Right cardiac atrium (tissue), 5 donors: ENCODE data around the gene TTLL5. TPM values are rescaled to one million over a fixed set of nuclear protein-coding genes. Genes with fewer than 3 reads are reported as not detected.

Source experiments
- ATAC-seq, 2 donors: fragments of 200-7000 bp; cut with Tn5 transposase; one replicate each; pipeline versions ENCODE4 v1.8.0 to v1.9.1; 2020; ENCODE audit warnings: moderate library complexity in 2 of 2, mild to moderate bottlenecking in 1 of 2
- DNase-seq, 3 donors: peaks; one replicate each; pipeline ENCODE4 v3.0.0-alpha.2; 2020
- H3K27ac ChIP-seq: one replicate; pipeline ENCODE4 v1.5.1; 2013; ENCODE audit warnings: mild to moderate bottlenecking, low read length, control low read depth, moderate library complexity
- H3K27me3 ChIP-seq: one replicate; pipeline ENCODE4 v1.6.1; 2013; ENCODE audit not compliant: control insufficient read depth, insufficient read depth
- H3K4me1 ChIP-seq: one replicate; pipeline ENCODE4 v1.6.1; 2013; ENCODE audit warnings: low read length; ENCODE audit not compliant: control insufficient read depth, insufficient read depth
- H3K4me3 ChIP-seq: one replicate; pipeline ENCODE4 v1.5.1; 2013; ENCODE audit warnings: low read length, control low read depth
- H3K9me3 ChIP-seq: one replicate; pipeline ENCODE4 v1.6.1; 2013; ENCODE audit warnings: low read length; ENCODE audit not compliant: control insufficient read depth
- WGBS: extraction: QIAGEN DNeasy Blood & Tissue Kit; methylation state at CpG from one replicate; pipeline ENCODE4 v1.1.7; 2013; 5-methylcytosine and 5-hydroxymethylcytosine counted together
- intact Hi-C, 4 donors: fragments of 100-400 bp; cut with DNase I; formaldehyde crosslinking; loops; one replicate each; pipeline versions ENCODE4 v1.11.0 to v1.14.0; 2022 to 2023
- polyA plus RNA-seq: library from polyadenylated mRNA; stranded (reverse); fragments of 200-250 nt; gene quantifications from one replicate; pipeline ENCODE4 v1.2.3, GENCODE V29; 2013
- total RNA-seq, 4 donors: library from RNA; stranded (reverse); fragmentation: NEBNext Ultra II Directional; extraction: Animal tissue kit (Norgen Biotek cat#: 25700); gene quantifications; one replicate each; pipeline ENCODE4 v1.2.1, GENCODE V29; 2021
- donor health status: healthy with polysubstance abuse.
- donor health status: DM: no; HTN: yes; CAD: no.
- donor health status: DM: no; HTN: no; CAD: no.
- donor health status: DM: no; HTN: yes; CAD: no; lungs with severe emphysema.
- donor health status: DM: yes; HTN: yes; CAD: no.

Gene TTLL5
- total and polyA plus RNA-seq, 5 donors, result 8.0 to 22.2 (median 20.0) TPM

- Histone ChIP-seq H3K9me3 (no peaks in the 10 kb centered on the region), H3K4me1 (no peaks in the 10 kb centered on the region), H3K27me3 (no peaks in the 10 kb centered on the region), H3K4me3 (no peak overlapping the region), H3K27ac (no peak overlapping the region)
- intact Hi-C loops, result loop anchor here in 1 of 4 donors (10.0 kb wide), 1 partner anchor 172 kb away; no protein-coding TSS in a partner anchor
- no peak for ATAC-seq
- 100% methylated on average over 1 of the region's 1 CpG for WGBS
- DNase-seq, result no peak
These were observed 141.4 kb downstream of the TTLL5 start for GRCh38 chr14:75802486-75802885.

GRCh38 chr14:75803765-75804164, 142.7 kb downstream of the TTLL5 start:
- intact Hi-C loops, result loop anchor here in 1 of 4 donors (10.0 kb wide), 1 partner anchor 171 kb away; no protein-coding TSS in a partner anchor
- peak in 2 of 3 donors; percentile 48 to 54 for DNase-seq
- Histone ChIP-seq H3K27me3 (no peaks in the 10 kb centered on the region), H3K9me3 (no peaks in the 10 kb centered on the region), H3K4me1 (no peaks in the 10 kb centered on the region), H3K4me3 (no peak overlapping the region), H3K27ac (no peak overlapping the region)
- WGBS, result 55% methylated on average over 5 of the region's 5 CpGs
- peak in 1 of 2 donors; percentile 40 for ATAC-seq

GRCh38 chr14:75804570-75805275, 143.7 kb downstream of the TTLL5 start:
- no peak for DNase-seq
- no peak overlapping the region for H3K4me3 ChIP-seq
- 35% methylated on average over 2 of the region's 2 CpGs for WGBS
- ATAC-seq, result peak; percentile 68 to 74
- no peaks in the 10 kb centered on the region for H3K4me1 ChIP-seq
- intact Hi-C loops, result loop anchor here in 1 of 4 donors (10.0 kb wide), 1 partner anchor 170 kb away; no protein-coding TSS in a partner anchor
- no peaks in the 10 kb centered on the region for H3K27me3 ChIP-seq
- H3K27ac ChIP-seq, result peak overlapping the region; percentile 49
- no peaks in the 10 kb centered on the region for H3K9me3 ChIP-seq

GRCh38 chr14:75805646-75806045, 144.6 kb downstream of the TTLL5 start:
- intact Hi-C loops, result loop anchor here in 1 of 4 donors (10.0 kb wide), 1 partner anchor 169 kb away; no protein-coding TSS in a partner anchor
- Histone ChIP-seq H3K4me3 (no peak overlapping the region), H3K9me3 (no peaks in the 10 kb centered on the region), H3K4me1 (no peaks in the 10 kb centered on the region), H3K27ac (peak overlapping the region; percentile 48), H3K27me3 (no peaks in the 10 kb centered on the region)
- ATAC-seq, result peak; percentile 49 to 50
- DNase-seq, result no peak

- ATAC-seq (peak; percentile 58 to 77), DNase-seq (no peak)
- intact Hi-C loops, result loop anchor here in 1 of 4 donors (10.0 kb wide), 1 partner anchor 168 kb away; no protein-coding TSS in a partner anchor
- H3K4me3 ChIP-seq, result no peak overlapping the region
- H3K9me3 ChIP-seq, result no peaks in the 10 kb centered on the region
- H3K27me3 ChIP-seq, result no peaks in the 10 kb centered on the region
- 49% methylated on average over 2 of the region's 2 CpGs for WGBS
- H3K4me1 ChIP-seq, result no peaks in the 10 kb centered on the region
- H3K27ac ChIP-seq, result peak overlapping the region; percentile 75
These were observed 145.3 kb downstream of the TTLL5 start for GRCh38 chr14:75806352-75806832.

GRCh38 chr14:75807667-75808360, 146.8 kb downstream of the TTLL5 start:
- ATAC-seq (no peak), DNase-seq (no peak)
- WGBS, result 89% methylated on average over 6 of the region's 6 CpGs
- no peaks in the 10 kb centered on the region for H3K27me3 ChIP-seq
- intact Hi-C loops, result loop anchor here in 1 of 4 donors (10.0 kb wide), 1 partner anchor 167 kb away; no protein-coding TSS in a partner anchor
- no peaks in the 10 kb centered on the region for H3K4me1 ChIP-seq
- no peak overlapping the region for H3K27ac ChIP-seq
- no peaks in the 10 kb centered on the region for H3K9me3 ChIP-seq
- H3K4me3 ChIP-seq, result no peak overlapping the region

GRCh38 chr14:75811136-75811829, 150.2 kb downstream of the TTLL5 start:
- intact Hi-C loops, result no loop called here
- H3K4me3 ChIP-seq, result no peak overlapping the region
- 72% methylated on average over 7 of the region's 7 CpGs for WGBS
- ATAC-seq (no peak), DNase-seq (no peak)
- no peaks in the 10 kb centered on the region for H3K9me3 ChIP-seq
- no peaks in the 10 kb centered on the region for H3K4me1 ChIP-seq
- H3K27ac ChIP-seq, result no peak overlapping the region
- no peaks in the 10 kb centered on the region for H3K27me3 ChIP-seq

- Histone ChIP-seq H3K4me3 (no peak overlapping the region), H3K27ac (no peak overlapping the region), H3K9me3 (no peaks in the 10 kb centered on the region), H3K4me1 (no peaks in the 10 kb centered on the region), H3K27me3 (no peaks in the 10 kb centered on the region)
- WGBS, result 75% methylated on average over 7 of the region's 7 CpGs
- ATAC-seq (no peak), DNase-seq (no peak)
- intact Hi-C loops, result no loop called here
These were observed 150.9 kb downstream of the TTLL5 start for GRCh38 chr14:75811872-75812499.

- intact Hi-C loops, result no loop called here
- Histone ChIP-seq H3K27me3 (no peaks in the 10 kb centered on the region), H3K4me3 (no peak overlapping the region), H3K9me3 (no peaks in the 10 kb centered on the region), H3K4me1 (no peaks in the 10 kb centered on the region), H3K27ac (no peak overlapping the region)
- ATAC-seq (no peak), DNase-seq (no peak)
- 82% methylated on average over 4 of the region's 4 CpGs for WGBS
These were observed 151.6 kb downstream of the TTLL5 start for GRCh38 chr14:75812622-75813021.

GRCh38 chr14:75820761-75821160, 159.7 kb downstream of the TTLL5 start:
- Histone ChIP-seq H3K27me3 (no peaks in the 10 kb centered on the region), H3K9me3 (no peaks in the 10 kb centered on the region), H3K4me3 (no peak overlapping the region), H3K4me1 (peaks cover 4% of the 10 kb centered on the region), H3K27ac (no peak overlapping the region)
- ATAC-seq, result no peak
- DNase-seq, result no peak
- WGBS, result 87% methylated on average over 4 of the region's 4 CpGs
- intact Hi-C loops, result no loop called here
